Measurements from ENCODE around the gene KIAA0753. TPM values are rescaled to one million over a fixed set of nuclear protein-coding genes. Genes with fewer than 3 reads are reported as not detected.

Gene KIAA0753
- total RNA-seq, 1 experiment from 2014 or later, result 14.7 TPM

DNA sequence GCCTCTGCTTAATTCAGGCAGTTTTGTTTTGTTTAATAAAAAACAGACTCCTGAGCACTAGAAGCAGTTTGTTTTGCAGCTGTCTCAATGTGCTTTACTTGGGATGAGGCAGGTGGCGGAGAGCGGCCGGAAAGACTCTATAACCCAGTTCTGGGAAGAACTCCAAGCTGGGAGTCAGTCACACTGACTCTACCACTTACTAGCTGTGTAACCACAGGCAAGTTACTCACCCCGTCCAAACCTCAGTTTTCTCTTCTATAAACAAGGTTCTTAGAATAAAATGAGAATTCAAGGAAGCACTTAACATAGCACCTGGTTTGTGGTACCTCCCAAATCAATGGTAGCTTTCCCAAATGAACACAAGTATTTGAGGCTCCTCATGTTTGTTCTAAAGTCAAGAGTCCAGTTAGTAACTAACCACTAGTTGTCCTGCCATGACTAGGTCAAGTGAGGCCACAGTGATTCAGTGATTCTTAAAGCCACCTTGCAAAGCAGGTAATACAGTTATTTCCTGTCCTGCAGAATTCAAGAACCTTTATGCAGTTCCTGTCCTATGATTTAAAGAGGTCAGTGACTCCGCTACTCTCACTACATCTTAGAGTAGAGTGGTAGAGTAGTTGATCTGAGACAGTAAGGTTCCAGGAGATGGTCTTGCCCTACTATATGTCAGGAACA lies 3.1 kb upstream of the KIAA0753 start:
- no peak for DNase-seq (ENCODE audit: low read depth in 1 of 2, low spot score in 2 of 2)
- no peak overlapping the region for H3K4me3 ChIP-seq

DNA sequence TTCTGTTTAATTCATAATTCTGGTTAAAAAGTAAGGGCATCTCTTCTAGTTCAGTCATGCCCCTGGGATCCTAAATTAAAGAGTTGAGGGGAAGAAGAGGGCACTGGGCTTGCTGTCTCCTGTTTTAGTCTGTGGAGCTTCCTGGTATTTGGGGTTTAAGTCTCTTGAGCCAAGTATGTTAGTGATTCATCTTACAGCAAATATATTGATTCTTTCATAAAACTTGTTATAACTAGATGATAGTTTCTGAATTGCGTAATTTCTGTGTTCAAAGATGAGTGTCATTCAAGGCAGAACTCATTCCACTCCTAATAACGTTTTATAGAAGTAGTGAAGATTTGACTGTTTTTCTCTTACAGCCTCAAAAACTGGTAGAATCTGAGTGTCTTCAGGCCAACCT lies 2.1 kb upstream of the KIAA0753 start:
- H3K27me3 ChIP-seq (replicated peaks), result no peaks in the 10 kb centered on the region
- H3K9me3 ChIP-seq (replicated peaks), result no peaks in the 10 kb centered on the region
- H3K27ac ChIP-seq, result no peak overlapping the region
- H3K4me3 ChIP-seq, result no peak overlapping the region
- no peak for DNase-seq (ENCODE audit: low read depth in 1 of 2, low spot score in 2 of 2)
- peaks cover 54% of the 10 kb centered on the region for H3K36me3 ChIP-seq
- peaks cover 20% of the 10 kb centered on the region for H3K4me1 ChIP-seq (replicated peaks)

More for the DNA sequence above, 3.1 kb upstream of the KIAA0753 start:
- no peak overlapping the region for H3K27ac ChIP-seq
- no peaks in the 10 kb centered on the region for H3K27me3 ChIP-seq (replicated peaks)
- H3K9me3 ChIP-seq (replicated peaks), result no peaks in the 10 kb centered on the region
- H3K4me1 ChIP-seq (replicated peaks), result peaks cover 20% of the 10 kb centered on the region
- peaks cover 64% of the 10 kb centered on the region for H3K36me3 ChIP-seq

DNA sequence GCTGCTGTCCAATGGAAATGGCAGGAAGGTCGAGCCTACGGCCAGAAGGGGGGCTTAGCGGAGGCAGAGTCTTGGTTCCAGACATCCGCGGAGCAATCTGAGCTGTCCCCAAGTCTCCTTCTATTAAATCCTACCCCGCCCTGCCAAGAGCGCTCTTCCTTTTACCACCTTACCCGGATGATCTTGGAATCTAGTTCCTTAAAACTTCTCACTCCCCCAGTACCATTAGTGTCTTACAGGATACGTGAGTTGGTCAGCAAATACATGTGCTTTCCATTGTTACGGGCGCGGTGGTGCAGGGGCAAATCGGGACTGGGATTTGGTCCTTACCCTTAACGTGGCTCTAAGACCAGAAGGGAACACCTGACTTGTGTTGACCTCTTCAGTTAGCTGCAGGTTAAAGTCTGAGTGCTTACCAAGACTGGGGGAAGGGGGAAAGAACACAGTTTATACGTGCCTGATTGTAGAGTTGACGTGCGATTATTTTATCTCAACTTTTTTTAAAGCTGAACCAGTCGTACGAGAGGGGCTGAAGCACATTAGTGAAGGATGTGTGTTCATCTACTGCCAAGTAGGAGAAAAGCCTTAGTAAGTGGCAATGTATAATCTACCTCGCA lies 844 bp upstream of the KIAA0753 start:
- no peak for DNase-seq (ENCODE audit: low read depth in 1 of 2, low spot score in 2 of 2)
- peaks cover 20% of the 10 kb centered on the region for H3K4me1 ChIP-seq (replicated peaks)
- H3K4me3 ChIP-seq, result peak overlapping the region; percentile 62
- H3K9me3 ChIP-seq (replicated peaks), result no peaks in the 10 kb centered on the region
- H3K27ac ChIP-seq, result peak overlapping the region; percentile 80
- peaks cover 48% of the 10 kb centered on the region for H3K36me3 ChIP-seq
- no peaks in the 10 kb centered on the region for H3K27me3 ChIP-seq (replicated peaks)

DNA sequence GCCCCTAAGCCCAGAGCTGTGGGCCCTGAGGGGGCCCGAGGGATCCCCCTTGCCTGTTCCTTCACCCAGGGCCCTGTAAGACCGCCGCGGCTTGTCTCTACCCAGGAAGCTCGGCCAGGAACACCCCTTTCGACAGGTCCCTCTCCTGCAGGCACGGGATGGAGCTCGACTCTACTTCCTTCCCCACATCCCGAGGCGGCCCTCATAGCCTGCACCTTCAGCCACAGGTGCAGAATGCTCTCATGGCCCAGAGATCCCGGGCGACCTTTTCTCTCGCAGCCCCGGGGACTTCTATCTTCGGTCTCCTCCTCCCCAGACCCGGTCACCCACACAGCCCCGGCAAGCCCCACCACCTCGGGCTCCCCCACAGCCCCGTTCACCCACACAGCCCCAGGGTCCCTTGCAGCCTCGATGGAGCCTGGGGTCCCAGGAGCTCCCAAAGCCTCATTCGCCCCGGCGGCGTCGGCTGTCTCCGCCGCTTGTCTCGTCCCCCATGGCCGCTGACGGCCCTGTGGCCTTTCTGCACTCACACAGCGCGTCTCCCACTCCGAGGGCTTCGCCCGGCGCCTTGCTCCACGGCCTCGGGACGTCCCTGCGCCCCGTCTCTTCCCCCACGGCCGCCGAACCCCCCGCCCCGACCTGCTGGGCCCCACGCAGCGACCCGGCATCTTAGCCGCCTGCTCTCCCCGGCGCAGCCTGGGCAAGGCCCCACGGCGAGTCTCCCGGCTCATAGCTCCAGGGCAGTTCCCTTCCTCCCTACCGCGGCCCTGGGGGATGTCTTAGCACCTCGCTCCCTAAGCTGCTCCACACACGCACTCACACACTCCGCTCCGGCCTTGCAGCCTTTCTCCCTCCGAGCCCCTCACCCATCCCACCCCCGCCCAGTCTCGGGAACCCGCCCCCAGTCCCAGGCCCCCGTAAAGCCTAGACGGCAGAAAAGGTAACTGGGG lies 650 bp downstream of the KIAA0753 start:
- peaks cover 36% of the 10 kb centered on the region for H3K36me3 ChIP-seq
- H3K27ac ChIP-seq, result peak overlapping the region; percentile 80
- peak overlapping the region; percentile 62 for H3K4me3 ChIP-seq
- H3K4me1 ChIP-seq (replicated peaks), result peaks cover 20% of the 10 kb centered on the region
- no peaks in the 10 kb centered on the region for H3K9me3 ChIP-seq (replicated peaks)
- no peaks in the 10 kb centered on the region for H3K27me3 ChIP-seq (replicated peaks)
- DNase-seq (ENCODE audit: low read depth in 1 of 2, low spot score in 2 of 2), result peak in 1 of 2 experiments; percentile 15

DNA sequence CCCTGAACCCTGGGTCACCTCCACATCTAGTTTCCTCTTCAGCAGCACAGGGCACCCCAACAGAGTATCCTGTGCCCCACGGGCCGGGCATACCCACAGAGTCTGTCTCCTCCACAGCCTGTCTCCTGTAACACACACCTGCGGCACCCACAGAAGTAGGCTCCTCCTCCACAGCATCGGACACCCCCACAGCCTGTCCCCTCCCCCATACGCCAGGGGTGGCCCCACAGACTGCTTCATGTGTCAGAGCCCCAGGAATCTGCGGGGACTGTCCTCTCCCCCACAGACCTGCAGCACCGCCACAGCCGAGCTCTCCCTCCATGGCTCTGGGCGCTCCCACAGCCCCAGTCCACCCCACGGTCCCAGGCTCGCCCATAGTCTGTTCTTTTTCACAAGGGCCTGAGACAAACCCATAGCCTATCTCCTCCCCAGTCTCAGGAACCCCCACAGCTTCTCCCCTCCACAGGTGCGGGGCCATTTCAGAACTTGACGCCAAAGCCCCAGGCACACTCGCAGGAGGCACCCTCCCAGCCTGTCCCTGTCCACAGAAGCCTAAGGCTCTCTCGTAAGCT lies 1.4 kb downstream of the KIAA0753 start:
- Histone ChIP-seq H3K4me1 (replicated peaks) (peaks cover 20% of the 10 kb centered on the region), H3K9me3 (replicated peaks) (no peaks in the 10 kb centered on the region), H3K27me3 (replicated peaks) (no peaks in the 10 kb centered on the region), H3K4me3 (peak overlapping the region; percentile 62), H3K27ac (no peak overlapping the region), H3K36me3 (peaks cover 32% of the 10 kb centered on the region)
- peak in 1 of 2 experiments; percentile 10 for DNase-seq (ENCODE audit: low read depth in 1 of 2, low spot score in 2 of 2)

DNA sequence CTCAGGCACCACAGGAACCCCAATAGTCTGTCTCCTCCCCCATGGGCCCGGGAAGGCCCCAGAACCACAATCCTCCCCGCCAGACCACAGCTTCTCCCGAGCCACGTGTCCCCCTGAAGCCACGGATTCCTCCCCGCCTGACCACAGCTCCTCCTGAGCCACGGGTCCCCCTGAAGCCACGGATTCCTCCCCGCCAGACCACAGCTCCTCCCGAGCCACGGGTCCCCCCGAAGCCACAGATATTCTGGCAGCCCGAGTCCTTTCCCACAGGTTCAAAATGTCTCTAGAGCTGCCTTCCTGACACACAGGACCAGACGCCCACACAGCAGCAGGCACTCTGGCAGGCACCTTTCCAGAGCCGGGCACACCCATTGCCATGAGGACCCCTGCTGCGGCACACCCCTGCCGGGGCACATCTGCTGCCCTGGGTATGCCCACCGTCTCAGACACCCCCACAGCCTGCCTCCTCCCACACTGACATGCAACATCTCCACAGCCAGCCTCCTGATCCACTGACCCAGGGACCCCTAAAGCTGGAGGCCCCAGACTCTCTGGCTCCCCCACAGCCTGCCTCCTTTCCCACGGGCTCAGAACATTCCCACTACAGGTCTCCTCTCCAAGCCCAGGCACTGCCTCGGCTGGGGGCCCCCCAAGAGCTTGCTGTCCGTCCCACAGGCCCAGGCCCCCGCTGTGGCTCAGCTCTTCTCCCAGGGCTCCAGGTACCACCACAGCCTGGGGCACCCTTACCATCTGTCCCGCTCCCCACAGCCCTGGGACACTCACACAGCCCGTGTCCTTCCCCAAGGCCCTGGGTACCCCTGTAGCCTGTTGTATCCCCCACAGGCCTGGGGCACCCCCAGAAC lies 2.2 kb downstream of the KIAA0753 start:
- Histone ChIP-seq H3K4me1 (replicated peaks) (peaks cover 20% of the 10 kb centered on the region), H3K27me3 (replicated peaks) (no peaks in the 10 kb centered on the region; the same call in 1 of the 2 replicates), H3K27ac (no peak overlapping the region), H3K9me3 (replicated peaks) (peaks cover 4% of the 10 kb centered on the region; the same call in 1 of the 2 replicates), H3K4me3 (no peak overlapping the region), H3K36me3 (peaks cover 30% of the 10 kb centered on the region)
- DNase-seq (ENCODE audit: low read depth in 1 of 2, low spot score in 2 of 2), result no peak

DNA sequence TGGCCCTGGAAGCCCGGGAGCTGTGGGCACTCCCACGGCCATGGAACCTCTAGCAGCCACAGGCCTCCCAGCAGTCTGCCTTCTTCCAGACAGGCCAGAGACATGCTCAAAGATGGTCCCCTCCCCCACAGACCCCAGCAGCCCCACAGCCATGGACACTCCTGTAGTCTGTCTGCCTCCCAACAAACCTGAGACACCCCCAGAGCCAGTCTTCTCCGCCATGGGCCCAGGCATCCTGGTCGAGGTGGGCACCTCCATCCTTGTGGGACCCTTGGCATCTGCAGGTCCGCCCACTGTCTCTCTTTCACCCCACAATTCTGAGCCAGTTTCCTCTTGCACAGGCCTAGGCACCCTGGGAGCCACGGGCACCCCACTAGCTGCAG lies 3.1 kb downstream of the KIAA0753 start:
- peaks cover 19% of the 10 kb centered on the region for H3K4me1 ChIP-seq (replicated peaks)
- peaks cover 30% of the 10 kb centered on the region for H3K36me3 ChIP-seq
- DNase-seq (ENCODE audit: low read depth in 1 of 2, low spot score in 2 of 2), result no peak
- H3K27ac ChIP-seq, result no peak overlapping the region
- H3K4me3 ChIP-seq, result no peak overlapping the region
- no peaks in the 10 kb centered on the region; the same call in 1 of the 2 replicates for H3K27me3 ChIP-seq (replicated peaks)
- H3K9me3 ChIP-seq (replicated peaks), result peaks cover 4% of the 10 kb centered on the region; the same call in 1 of the 2 replicates

DNA sequence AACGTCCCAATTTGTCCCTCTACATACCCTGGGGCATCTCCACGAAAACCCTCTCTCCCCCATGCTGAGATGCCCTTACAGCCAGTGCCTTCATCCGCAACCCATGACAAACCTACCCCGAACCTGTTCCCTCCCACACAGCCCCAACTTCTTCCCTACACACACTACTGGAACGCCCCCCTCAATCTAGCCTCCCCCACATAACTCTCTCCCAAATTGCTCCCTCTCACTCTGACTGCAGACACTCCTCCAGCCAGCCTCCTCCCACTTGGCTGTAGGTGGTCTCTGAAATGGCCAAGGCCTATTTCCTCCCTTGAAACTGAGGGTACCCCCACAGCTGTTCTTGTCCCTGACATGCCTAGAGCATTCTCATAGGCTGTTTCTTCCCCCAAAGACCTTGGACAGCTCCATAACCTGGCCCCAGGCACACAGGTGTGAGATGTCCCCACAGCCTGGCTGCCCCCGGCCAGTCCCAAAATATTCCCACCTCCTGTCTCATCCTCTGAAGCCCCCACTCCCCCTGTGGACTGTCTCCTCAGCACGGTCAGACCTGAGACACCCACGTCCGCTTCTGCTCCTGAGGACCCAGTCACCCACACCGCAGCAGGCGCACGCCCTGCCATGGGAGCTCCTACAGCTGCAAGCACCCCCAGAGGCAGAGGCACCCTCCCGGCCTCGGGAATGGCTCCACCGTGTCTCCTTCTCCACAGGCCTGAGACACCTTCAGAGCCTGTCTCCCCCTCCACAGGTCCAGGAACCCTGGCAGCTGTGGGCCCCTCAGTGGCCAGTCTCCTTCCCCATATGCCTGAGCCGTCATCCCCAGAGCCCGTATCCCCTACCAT lies 3.7 kb downstream of the KIAA0753 start:
- no peaks in the 10 kb centered on the region; the same call in 1 of the 2 replicates for H3K27me3 ChIP-seq (replicated peaks)
- H3K36me3 ChIP-seq, result peaks cover 33% of the 10 kb centered on the region
- H3K4me3 ChIP-seq, result no peak overlapping the region
- no peak for DNase-seq (ENCODE audit: low read depth in 1 of 2, low spot score in 2 of 2)
- peaks cover 4% of the 10 kb centered on the region; the same call in 1 of the 2 replicates for H3K9me3 ChIP-seq (replicated peaks)
- H3K27ac ChIP-seq, result no peak overlapping the region
- peaks cover 15% of the 10 kb centered on the region for H3K4me1 ChIP-seq (replicated peaks)

DNA sequence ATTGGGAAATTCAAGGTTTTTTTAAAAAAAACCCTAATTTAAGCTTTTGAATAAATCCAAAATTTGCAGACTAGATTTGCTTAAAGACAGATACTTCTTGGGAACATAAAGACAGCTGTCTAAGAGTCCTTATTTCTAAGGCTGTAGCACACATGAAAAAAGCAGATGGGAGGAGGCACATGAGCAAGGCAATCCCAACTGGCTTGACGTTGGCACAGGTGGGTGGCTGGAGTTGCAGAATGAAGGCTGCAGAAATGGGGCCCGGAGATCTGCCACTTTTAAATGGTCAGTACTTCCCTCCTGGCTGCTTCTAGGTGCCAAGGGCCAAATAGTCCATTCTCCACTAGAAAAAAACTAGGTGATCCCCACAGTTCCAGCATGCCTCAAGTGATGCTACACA lies 4.4 kb downstream of the KIAA0753 start:
- no peaks in the 10 kb centered on the region; the same call in 1 of the 2 replicates for H3K27me3 ChIP-seq (replicated peaks)
- no peak for DNase-seq (ENCODE audit: low read depth in 1 of 2, low spot score in 2 of 2)
- H3K36me3 ChIP-seq, result peaks cover 35% of the 10 kb centered on the region
- no peak overlapping the region for H3K27ac ChIP-seq
- peaks cover 4% of the 10 kb centered on the region; the same call in 1 of the 2 replicates for H3K9me3 ChIP-seq (replicated peaks)
- H3K4me3 ChIP-seq, result no peak overlapping the region
- peaks cover 10% of the 10 kb centered on the region for H3K4me1 ChIP-seq (replicated peaks)

DNA sequence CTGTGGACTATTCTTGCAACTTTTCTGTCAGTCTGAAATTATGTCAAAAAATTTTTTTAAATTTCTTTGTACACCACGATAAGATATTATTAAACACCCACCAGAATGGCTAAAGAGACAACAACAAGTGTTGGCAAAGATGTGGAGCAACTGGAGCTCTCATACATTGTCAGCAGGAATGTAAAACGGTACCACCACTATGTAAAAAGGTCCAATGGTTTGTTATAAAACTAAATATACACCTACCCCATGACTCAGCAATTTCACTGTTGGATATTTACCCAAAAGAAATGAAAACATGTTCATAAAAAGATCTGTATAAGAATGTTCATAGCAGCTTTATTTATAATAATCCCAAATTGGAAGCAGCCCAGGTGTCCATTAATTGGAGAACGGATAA lies 7.2 kb downstream of the KIAA0753 start:
- Histone ChIP-seq H3K36me3 (peaks cover 44% of the 10 kb centered on the region), H3K4me1 (replicated peaks) (no peaks in the 10 kb centered on the region), H3K4me3 (no peak overlapping the region), H3K27me3 (replicated peaks) (no peaks in the 10 kb centered on the region; the same call in 1 of the 2 replicates), H3K9me3 (replicated peaks) (peaks cover 4% of the 10 kb centered on the region; the same call in 1 of the 2 replicates), H3K27ac (no peak overlapping the region)
- no peak for DNase-seq (ENCODE audit: low read depth in 1 of 2, low spot score in 2 of 2)

DNA sequence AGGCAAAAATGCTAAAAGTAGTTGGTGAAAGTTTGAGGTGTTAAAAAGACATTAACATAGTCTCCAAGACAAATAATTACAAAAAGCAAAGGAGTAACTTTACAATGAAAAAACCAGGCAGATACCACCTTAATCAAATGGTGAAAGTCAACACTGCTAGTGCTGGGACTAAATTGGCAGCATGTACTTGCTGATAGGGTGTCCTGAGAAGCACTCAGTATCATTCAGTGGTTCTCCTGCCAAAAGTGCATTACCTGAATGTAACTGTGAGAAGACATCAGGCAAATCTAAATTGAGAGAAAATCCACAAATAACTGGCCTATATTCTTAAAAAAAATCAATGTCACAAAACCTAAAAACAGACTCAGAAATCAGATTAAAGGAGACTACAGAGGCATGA lies 8.0 kb downstream of the KIAA0753 start:
- Histone ChIP-seq H3K27ac (no peak overlapping the region), H3K4me1 (replicated peaks) (peaks cover 3% of the 10 kb centered on the region; the same call in 1 of the 2 replicates), H3K27me3 (replicated peaks) (no peaks in the 10 kb centered on the region; the same call in 1 of the 2 replicates), H3K9me3 (replicated peaks) (peaks cover 4% of the 10 kb centered on the region; the same call in 1 of the 2 replicates), H3K4me3 (no peak overlapping the region), H3K36me3 (peaks cover 51% of the 10 kb centered on the region)
- DNase-seq (ENCODE audit: low read depth in 1 of 2, low spot score in 2 of 2), result no peak

DNA sequence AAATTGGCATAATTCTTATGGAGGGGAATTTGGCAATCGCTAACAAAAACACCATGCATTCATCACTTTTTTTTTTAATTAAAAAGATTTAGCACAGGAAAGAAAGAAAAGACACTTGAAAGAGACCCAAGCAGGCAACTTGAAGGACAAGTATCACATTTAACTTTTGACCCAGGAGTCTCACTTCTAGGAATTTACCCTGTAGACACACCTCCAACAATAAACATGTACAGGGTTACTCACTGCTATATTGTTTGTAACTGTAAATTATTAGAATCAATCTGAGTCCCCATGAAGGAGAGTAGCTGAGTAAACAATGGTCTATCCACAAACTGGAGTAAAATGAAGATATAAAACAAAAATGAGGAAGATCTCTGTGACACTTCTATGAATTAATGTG lies 10.1 kb downstream of the KIAA0753 start:
- Histone ChIP-seq H3K27ac (no peak overlapping the region), H3K27me3 (replicated peaks) (no peaks in the 10 kb centered on the region; the same call in 1 of the 2 replicates), H3K36me3 (peaks cover 71% of the 10 kb centered on the region), H3K9me3 (replicated peaks) (peaks cover 4% of the 10 kb centered on the region; the same call in 1 of the 2 replicates), H3K4me3 (no peak overlapping the region), H3K4me1 (replicated peaks) (peaks cover 19% of the 10 kb centered on the region)
- DNase-seq (ENCODE audit: low read depth in 1 of 2, low spot score in 2 of 2), result no peak

Measured in SJSA1 (cell line).